ENCODE results near the gene MACF1. TPM values are rescaled to one million over a fixed set of nuclear protein-coding genes. Genes with fewer than 3 reads are reported as not detected.

MACF1 gene
- polyA plus RNA-seq, 1 of the 3 experiments (the other 2 are of a cell fraction): 37.6 TPM

DNA sequence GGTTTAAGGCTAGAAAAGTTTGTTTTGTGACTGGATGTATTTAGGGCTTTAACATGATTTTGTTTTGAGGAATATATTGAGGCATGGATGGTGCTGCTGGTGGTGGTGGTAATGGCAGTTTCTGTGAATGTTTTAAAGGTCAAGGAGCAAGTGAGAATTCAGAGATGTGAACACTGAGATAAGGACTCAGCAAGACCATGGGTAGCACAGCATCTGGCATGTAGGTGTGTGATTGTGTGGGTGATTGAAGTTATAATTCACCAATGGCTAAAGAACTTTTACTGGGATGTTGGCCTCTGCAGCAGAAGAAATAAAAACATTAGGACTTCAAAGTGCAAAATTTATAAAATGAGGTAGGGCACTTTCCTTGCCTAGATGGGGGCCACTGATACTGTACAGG, 65.9 kb downstream of the MACF1 start:
- peaks cover 55% of the 10 kb centered on the region for H4K20me1 ChIP-seq (ENCODE audit: insufficient read depth)
- H3F3A ChIP-seq (replicated peaks; ENCODE audit: insufficient read depth): no peaks in the 10 kb centered on the region
- H3K9ac ChIP-seq: no peak overlapping the region
- no peak overlapping the region for H2AFZ ChIP-seq (ENCODE audit: low read depth)
- ChIA-PET CTCF (interaction anchor here (1.3 kb wide), 2 partner anchors 10 to 172 kb away, joined by 4 to 7 read pairs; no protein-coding TSS in a partner anchor), POLR2A (no interaction called here)
- peaks cover 93% of the 10 kb centered on the region for H3K79me2 ChIP-seq (ENCODE audit: insufficient read depth)
- no peak overlapping the region for H3K27ac ChIP-seq (ENCODE audit: low read depth in 2 of 2, low read length in 1 of 2)
- H3K36me3 ChIP-seq (replicated peaks in 1 of 2; ENCODE audit: control insufficient read depth in 1 of 2, insufficient read depth in 2 of 2, low read length in 1 of 2): peaks cover 9 to 17% of the 10 kb centered on the region in 2 experiments
- H3K9me2 ChIP-seq: no peaks in the 10 kb centered on the region
- TF ChIP-seq MXI1 (IDR thresholded peaks at IDR 0.05; ENCODE audit: low read depth, low read length) (no peak), FOSL2 (IDR thresholded peaks at IDR 0.05; ENCODE audit: borderline replicate concordance, low read depth) (no peak), FOXJ3 (CRISPR knock-in tag; IDR thresholded peaks at IDR 0.05) (no peak), RFX5 (IDR thresholded peaks at IDR 0.05; ENCODE audit: low read length) (no peak), SMC3 (IDR thresholded peaks at IDR 0.05; ENCODE audit: low read depth, low read length) (no peak), RCOR1 (IDR thresholded peaks at IDR 0.05; ENCODE audit: low read length) (no peak), RAD21 (IDR thresholded peaks at IDR 0.05; ENCODE audit: low read length) (no peak), MEF2A (IDR thresholded peaks at IDR 0.05; ENCODE audit: borderline replicate concordance, low read depth) (no peak), TCF12 (IDR thresholded peaks at IDR 0.05) (no peak), RXRA (IDR thresholded peaks at IDR 0.05; ENCODE audit: borderline replicate concordance, low read depth) (no peak)
- TF ChIP-seq, protein P1, sequence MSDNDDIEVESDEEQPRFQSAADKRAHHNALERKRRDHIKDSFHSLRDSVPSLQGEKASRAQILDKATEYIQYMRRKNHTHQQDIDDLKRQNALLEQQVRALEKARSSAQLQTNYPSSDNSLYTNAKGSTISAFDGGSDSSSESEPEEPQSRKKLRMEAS (IDR thresholded peaks at IDR 0.05; ENCODE audit: low read depth): no peak
- TF ChIP-seq, protein P2, sequence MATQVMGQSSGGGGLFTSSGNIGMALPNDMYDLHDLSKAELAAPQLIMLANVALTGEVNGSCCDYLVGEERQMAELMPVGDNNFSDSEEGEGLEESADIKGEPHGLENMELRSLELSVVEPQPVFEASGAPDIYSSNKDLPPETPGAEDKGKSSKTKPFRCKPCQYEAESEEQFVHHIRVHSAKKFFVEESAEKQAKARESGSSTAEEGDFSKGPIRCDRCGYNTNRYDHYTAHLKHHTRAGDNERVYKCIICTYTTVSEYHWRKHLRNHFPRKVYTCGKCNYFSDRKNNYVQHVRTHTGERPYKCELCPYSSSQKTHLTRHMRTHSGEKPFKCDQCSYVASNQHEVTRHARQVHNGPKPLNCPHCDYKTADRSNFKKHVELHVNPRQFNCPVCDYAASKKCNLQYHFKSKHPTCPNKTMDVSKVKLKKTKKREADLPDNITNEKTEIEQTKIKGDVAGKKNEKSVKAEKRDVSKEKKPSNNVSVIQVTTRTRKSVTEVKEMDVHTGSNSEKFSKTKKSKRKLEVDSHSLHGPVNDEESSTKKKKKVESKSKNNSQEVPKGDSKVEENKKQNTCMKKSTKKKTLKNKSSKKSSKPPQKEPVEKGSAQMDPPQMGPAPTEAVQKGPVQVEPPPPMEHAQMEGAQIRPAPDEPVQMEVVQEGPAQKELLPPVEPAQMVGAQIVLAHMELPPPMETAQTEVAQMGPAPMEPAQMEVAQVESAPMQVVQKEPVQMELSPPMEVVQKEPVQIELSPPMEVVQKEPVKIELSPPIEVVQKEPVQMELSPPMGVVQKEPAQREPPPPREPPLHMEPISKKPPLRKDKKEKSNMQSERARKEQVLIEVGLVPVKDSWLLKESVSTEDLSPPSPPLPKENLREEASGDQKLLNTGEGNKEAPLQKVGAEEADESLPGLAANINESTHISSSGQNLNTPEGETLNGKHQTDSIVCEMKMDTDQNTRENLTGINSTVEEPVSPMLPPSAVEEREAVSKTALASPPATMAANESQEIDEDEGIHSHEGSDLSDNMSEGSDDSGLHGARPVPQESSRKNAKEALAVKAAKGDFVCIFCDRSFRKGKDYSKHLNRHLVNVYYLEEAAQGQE (IDR thresholded peaks at IDR 0.05; ENCODE audit: low read depth, low read length): no peak
- TF ChIP-seq, protein P3, sequence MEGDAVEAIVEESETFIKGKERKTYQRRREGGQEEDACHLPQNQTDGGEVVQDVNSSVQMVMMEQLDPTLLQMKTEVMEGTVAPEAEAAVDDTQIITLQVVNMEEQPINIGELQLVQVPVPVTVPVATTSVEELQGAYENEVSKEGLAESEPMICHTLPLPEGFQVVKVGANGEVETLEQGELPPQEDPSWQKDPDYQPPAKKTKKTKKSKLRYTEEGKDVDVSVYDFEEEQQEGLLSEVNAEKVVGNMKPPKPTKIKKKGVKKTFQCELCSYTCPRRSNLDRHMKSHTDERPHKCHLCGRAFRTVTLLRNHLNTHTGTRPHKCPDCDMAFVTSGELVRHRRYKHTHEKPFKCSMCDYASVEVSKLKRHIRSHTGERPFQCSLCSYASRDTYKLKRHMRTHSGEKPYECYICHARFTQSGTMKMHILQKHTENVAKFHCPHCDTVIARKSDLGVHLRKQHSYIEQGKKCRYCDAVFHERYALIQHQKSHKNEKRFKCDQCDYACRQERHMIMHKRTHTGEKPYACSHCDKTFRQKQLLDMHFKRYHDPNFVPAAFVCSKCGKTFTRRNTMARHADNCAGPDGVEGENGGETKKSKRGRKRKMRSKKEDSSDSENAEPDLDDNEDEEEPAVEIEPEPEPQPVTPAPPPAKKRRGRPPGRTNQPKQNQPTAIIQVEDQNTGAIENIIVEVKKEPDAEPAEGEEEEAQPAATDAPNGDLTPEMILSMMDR (IDR thresholded peaks at IDR 0.05): no peak
- TF ChIP-seq, protein P4, sequence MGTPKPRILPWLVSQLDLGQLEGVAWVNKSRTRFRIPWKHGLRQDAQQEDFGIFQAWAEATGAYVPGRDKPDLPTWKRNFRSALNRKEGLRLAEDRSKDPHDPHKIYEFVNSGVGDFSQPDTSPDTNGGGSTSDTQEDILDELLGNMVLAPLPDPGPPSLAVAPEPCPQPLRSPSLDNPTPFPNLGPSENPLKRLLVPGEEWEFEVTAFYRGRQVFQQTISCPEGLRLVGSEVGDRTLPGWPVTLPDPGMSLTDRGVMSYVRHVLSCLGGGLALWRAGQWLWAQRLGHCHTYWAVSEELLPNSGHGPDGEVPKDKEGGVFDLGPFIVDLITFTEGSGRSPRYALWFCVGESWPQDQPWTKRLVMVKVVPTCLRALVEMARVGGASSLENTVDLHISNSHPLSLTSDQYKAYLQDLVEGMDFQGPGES (IDR thresholded peaks at IDR 0.05; ENCODE audit: low read depth, low read length): no peak
- H3K4me1 ChIP-seq (ENCODE audit: control insufficient read depth in 1 of 2, insufficient read depth in 2 of 2, low read depth in 1 of 2, low read length in 1 of 2): peaks cover 10 to 12% of the 10 kb centered on the region in 2 experiments; a peak in 2 of 4 replicates
- no peak overlapping the region for H3K4me2 ChIP-seq
- no peak overlapping the region for H3K4me3 ChIP-seq (ENCODE audit: low read depth in 2 of 2, low read length in 1 of 2)
- H3K9me3 ChIP-seq: no peaks in the 10 kb centered on the region
- no peak for DNase-seq
- H3K27me3 ChIP-seq (ENCODE audit: insufficient read depth): no peaks in the 10 kb centered on the region

Measured in SK-N-SH (cell line).